ENCODE data around the gene HLA-C. TPM values are rescaled to one million over a fixed set of nuclear protein-coding genes. Genes with fewer than 3 reads are reported as not detected.
A peak's percentile ranks its signal among the peaks of the same experiment; 100 is the strongest.

HLA-C gene
- total and polyA plus RNA-seq, 10 of the 15 experiments (the other 5 are each of a cell fraction or from before 2014, with no cell fraction given) = 121 to 1,092 (median 806) TPM

- TF ChIP-seq IKZF2 (IDR thresholded peaks at IDR 0.05) = peak in 1 of 2 experiments; percentile 47; a peak in 1 of 4 replicates
- TF ChIP-seq SUZ12 (IDR thresholded peaks at IDR 0.05; ENCODE audit: unreplicated experiment) = no peak
- TF ChIP-seq, protein P1, sequence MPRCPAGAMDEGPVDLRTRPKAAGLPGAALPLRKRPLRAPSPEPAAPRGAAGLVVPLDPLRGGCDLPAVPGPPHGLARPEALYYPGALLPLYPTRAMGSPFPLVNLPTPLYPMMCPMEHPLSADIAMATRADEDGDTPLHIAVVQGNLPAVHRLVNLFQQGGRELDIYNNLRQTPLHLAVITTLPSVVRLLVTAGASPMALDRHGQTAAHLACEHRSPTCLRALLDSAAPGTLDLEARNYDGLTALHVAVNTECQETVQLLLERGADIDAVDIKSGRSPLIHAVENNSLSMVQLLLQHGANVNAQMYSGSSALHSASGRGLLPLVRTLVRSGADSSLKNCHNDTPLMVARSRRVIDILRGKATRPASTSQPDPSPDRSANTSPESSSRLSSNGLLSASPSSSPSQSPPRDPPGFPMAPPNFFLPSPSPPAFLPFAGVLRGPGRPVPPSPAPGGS (IDR thresholded peaks at IDR 0.05; ENCODE audit: borderline replicate concordance, insufficient read depth, low read depth, low read length, poor library complexity, severe bottlenecking) = no peak
- peak; percentile 30; the same call in 1 of the 2 replicates for TF ChIP-seq RAD21 (IDR thresholded peaks at IDR 0.05; ENCODE audit: insufficient read depth, low read depth, low read length)
- TF ChIP-seq ZNF274 (IDR thresholded peaks at IDR 0.05; ENCODE audit: insufficient read depth, insufficient read length) = no peak
- TF ChIP-seq, protein P2, sequence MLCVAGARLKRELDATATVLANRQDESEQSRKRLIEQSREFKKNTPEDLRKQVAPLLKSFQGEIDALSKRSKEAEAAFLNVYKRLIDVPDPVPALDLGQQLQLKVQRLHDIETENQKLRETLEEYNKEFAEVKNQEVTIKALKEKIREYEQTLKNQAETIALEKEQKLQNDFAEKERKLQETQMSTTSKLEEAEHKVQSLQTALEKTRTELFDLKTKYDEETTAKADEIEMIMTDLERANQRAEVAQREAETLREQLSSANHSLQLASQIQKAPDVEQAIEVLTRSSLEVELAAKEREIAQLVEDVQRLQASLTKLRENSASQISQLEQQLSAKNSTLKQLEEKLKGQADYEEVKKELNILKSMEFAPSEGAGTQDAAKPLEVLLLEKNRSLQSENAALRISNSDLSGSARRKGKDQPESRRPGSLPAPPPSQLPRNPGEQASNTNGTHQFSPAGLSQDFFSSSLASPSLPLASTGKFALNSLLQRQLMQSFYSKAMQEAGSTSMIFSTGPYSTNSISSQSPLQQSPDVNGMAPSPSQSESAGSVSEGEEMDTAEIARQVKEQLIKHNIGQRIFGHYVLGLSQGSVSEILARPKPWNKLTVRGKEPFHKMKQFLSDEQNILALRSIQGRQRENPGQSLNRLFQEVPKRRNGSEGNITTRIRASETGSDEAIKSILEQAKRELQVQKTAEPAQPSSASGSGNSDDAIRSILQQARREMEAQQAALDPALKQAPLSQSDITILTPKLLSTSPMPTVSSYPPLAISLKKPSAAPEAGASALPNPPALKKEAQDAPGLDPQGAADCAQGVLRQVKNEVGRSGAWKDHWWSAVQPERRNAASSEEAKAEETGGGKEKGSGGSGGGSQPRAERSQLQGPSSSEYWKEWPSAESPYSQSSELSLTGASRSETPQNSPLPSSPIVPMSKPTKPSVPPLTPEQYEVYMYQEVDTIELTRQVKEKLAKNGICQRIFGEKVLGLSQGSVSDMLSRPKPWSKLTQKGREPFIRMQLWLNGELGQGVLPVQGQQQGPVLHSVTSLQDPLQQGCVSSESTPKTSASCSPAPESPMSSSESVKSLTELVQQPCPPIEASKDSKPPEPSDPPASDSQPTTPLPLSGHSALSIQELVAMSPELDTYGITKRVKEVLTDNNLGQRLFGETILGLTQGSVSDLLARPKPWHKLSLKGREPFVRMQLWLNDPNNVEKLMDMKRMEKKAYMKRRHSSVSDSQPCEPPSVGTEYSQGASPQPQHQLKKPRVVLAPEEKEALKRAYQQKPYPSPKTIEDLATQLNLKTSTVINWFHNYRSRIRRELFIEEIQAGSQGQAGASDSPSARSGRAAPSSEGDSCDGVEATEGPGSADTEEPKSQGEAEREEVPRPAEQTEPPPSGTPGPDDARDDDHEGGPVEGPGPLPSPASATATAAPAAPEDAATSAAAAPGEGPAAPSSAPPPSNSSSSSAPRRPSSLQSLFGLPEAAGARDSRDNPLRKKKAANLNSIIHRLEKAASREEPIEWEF (IDR thresholded peaks at IDR 0.05; ENCODE audit: insufficient replicate concordance, low read depth, low read length) = no peak
- peak; percentile 60; the same call in 1 of the 2 replicates for TF ChIP-seq CHD2 (IDR thresholded peaks at IDR 0.05; ENCODE audit: borderline replicate concordance, low read depth, low read length)
- TF ChIP-seq RAD51 (IDR thresholded peaks at IDR 0.05) = no peak
- peak; percentile 79; the same call in 2 of the 3 replicates for TF ChIP-seq POU2F2 (IDR thresholded peaks at IDR 0.05; ENCODE audit: borderline replicate concordance, low read depth, low read length)
- no peak for TF ChIP-seq NFIC (IDR thresholded peaks at IDR 0.05; ENCODE audit: low read depth, low read length)
- TF ChIP-seq MEF2A (IDR thresholded peaks at IDR 0.05; ENCODE audit: insufficient read depth, low read depth, low read length) = no peak
- TF ChIP-seq CREB1 (IDR thresholded peaks at IDR 0.05; ENCODE audit: low read depth) = peak; percentile 97
- no peak for TF ChIP-seq CBX5 (IDR thresholded peaks at IDR 0.05; ENCODE audit: low read depth)
- TF ChIP-seq, protein P3, sequence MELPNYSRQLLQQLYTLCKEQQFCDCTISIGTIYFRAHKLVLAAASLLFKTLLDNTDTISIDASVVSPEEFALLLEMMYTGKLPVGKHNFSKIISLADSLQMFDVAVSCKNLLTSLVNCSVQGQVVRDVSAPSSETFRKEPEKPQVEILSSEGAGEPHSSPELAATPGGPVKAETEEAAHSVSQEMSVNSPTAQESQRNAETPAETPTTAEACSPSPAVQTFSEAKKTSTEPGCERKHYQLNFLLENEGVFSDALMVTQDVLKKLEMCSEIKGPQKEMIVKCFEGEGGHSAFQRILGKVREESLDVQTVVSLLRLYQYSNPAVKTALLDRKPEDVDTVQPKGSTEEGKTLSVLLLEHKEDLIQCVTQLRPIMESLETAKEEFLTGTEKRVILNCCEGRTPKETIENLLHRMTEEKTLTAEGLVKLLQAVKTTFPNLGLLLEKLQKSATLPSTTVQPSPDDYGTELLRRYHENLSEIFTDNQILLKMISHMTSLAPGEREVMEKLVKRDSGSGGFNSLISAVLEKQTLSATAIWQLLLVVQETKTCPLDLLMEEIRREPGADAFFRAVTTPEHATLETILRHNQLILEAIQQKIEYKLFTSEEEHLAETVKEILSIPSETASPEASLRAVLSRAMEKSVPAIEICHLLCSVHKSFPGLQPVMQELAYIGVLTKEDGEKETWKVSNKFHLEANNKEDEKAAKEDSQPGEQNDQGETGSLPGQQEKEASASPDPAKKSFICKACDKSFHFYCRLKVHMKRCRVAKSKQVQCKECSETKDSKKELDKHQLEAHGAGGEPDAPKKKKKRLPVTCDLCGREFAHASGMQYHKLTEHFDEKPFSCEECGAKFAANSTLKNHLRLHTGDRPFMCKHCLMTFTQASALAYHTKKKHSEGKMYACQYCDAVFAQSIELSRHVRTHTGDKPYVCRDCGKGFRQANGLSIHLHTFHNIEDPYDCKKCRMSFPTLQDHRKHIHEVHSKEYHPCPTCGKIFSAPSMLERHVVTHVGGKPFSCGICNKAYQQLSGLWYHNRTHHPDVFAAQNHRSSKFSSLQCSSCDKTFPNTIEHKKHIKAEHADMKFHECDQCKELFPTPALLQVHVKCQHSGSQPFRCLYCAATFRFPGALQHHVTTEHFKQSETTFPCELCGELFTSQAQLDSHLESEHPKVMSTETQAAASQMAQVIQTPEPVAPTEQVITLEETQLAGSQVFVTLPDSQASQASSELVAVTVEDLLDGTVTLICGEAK (IDR thresholded peaks at IDR 0.05; ENCODE audit: borderline replicate concordance) = no peak
- TF ChIP-seq, protein P4, sequence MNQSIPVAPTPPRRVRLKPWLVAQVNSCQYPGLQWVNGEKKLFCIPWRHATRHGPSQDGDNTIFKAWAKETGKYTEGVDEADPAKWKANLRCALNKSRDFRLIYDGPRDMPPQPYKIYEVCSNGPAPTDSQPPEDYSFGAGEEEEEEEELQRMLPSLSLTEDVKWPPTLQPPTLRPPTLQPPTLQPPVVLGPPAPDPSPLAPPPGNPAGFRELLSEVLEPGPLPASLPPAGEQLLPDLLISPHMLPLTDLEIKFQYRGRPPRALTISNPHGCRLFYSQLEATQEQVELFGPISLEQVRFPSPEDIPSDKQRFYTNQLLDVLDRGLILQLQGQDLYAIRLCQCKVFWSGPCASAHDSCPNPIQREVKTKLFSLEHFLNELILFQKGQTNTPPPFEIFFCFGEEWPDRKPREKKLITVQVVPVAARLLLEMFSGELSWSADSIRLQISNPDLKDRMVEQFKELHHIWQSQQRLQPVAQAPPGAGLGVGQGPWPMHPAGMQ (IDR thresholded peaks at IDR 0.05; ENCODE audit: borderline replicate concordance) = no peak
- TF ChIP-seq STAT1 (conservative IDR thresholded peaks at IDR 0.05) = no peak
Observed at GRCh38 chr6:31271641-31272357, at the start of gene HLA-C (continued).

All from GM12878 (cell line).